Astrocyte (in vitro differentiated cells and primary cell): ENCODE data around the gene MXD1.

Experiments used
- CTCF ChIP-seq: IDR thresholded peaks from 2 replicates; pipeline ENCODE4 v1.5.1; 2011; ENCODE audit warnings: low read depth, mild to moderate bottlenecking, inconsistent platforms, low read length, moderate library complexity; ENCODE audit not compliant: insufficient read depth
- EZH2 ChIP-seq: IDR thresholded peaks from 2 replicates; pipeline ENCODE4 v1.6.1; 2012; ENCODE audit warnings: mild to moderate bottlenecking, low read length, inconsistent platforms; ENCODE audit not compliant: insufficient read depth

DNA sequence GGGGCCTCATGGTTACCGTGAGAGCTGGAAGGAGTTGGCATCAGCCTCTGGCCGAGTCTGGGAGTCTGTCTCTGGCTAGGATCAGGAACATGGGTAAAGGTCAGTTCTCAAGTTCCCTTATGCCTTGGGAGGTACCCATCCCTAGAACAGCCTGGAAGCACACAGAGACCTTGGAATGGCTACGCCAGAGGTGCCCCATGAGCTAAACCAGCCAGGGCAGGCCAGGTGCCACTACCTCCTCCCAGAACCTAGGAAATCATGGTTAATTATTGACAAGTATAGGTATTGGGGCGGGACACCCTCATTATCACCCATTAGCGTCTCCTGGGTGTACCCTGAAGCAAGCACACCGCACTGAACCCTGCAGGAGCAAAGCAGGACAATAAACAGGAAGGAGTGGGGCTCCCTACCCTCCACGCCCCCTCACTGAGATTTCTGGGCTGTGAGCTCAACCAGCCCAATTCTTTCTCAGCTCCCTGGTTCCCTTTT, 49.5 kb downstream of the MXD1 start:
- TF ChIP-seq CTCF (no peak), EZH2 (no peak)
